Stimulated activated CD4-positive, alpha-beta T cell treated with anti-CD3 and anti-CD28 coated beads, Interleukin-12 subunit alpha, Interleukin-12 subunit beta, amount 100 ng/mL, for 24 hours (primary cell): ENCODE results near the gene OPCML.

Experiments used
- DNase-seq, 2 experiments: peaks; one replicate each; pipeline ENCODE4 v3.0.0-alpha.2; 2020; ENCODE audit warnings: low read depth in 2 of 2

The OPCML gene

DNA sequence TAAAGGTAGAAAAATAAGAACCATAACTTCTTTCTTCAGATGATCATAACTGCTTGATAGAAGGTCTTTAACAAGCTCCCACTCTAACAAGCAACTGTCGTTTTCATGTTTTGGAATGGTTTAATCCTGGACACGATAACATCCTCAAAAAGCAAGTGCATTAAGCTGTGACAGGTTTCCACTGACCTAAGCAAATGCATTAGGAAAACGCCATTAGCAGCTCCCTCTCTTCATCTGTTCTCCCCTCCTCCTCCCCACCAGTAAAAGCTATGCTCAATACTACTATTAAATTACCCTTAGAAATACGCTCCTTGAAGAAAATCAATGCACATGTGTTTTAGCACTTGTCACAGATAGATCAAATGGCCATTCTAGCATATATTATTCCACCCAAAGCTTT, 729.4 kb downstream of the OPCML start:
- DNase-seq: no peak

DNA sequence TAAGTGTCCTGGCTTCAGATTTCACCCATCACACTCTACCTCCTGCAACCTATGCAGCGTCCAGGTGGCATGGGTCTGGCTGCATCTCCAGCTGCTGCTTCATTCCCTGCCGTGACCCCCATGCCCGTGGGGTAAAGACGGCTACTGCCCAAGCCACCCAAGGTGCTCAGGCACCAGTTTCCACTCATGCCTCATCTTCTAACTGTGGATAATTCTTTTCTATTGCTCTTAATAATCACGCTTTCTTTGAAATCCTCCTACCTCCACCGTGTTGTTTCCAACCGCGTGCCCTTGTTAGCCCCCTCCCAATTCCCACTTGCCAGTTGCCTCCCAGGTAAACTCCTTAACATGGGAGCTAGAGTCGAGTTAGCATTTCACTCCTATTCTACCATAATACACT, 738.5 kb downstream of the OPCML start:
- DNase-seq: no peak

GRCh38 chr11:132792341-132793140, 739.8 kb downstream of the OPCML start:
- no peak for DNase-seq

GRCh38 chr11:132790971-132791370, 741.3 kb downstream of the OPCML start:
- DNase-seq: no peak

- DNase-seq: no peak
Observed at GRCh38 chr11:132790466-132790865, 741.8 kb downstream of the OPCML start.

- DNase-seq: no peak
Observed at GRCh38 chr11:132788816-132789325, 743.4 kb downstream of the OPCML start.

GRCh38 chr11:132785878-132786277, 746.4 kb downstream of the OPCML start:
- no peak for DNase-seq

- DNase-seq: no peak
Observed at GRCh38 chr11:132784441-132784840, 747.9 kb downstream of the OPCML start.

GRCh38 chr11:132782102-132782501, 750.2 kb downstream of the OPCML start:
- DNase-seq: no peak

GRCh38 chr11:132780046-132780445, 752.3 kb downstream of the OPCML start:
- no peak for DNase-seq

- no peak for DNase-seq
Observed at GRCh38 chr11:132779497-132779896, 752.8 kb downstream of the OPCML start.

DNA sequence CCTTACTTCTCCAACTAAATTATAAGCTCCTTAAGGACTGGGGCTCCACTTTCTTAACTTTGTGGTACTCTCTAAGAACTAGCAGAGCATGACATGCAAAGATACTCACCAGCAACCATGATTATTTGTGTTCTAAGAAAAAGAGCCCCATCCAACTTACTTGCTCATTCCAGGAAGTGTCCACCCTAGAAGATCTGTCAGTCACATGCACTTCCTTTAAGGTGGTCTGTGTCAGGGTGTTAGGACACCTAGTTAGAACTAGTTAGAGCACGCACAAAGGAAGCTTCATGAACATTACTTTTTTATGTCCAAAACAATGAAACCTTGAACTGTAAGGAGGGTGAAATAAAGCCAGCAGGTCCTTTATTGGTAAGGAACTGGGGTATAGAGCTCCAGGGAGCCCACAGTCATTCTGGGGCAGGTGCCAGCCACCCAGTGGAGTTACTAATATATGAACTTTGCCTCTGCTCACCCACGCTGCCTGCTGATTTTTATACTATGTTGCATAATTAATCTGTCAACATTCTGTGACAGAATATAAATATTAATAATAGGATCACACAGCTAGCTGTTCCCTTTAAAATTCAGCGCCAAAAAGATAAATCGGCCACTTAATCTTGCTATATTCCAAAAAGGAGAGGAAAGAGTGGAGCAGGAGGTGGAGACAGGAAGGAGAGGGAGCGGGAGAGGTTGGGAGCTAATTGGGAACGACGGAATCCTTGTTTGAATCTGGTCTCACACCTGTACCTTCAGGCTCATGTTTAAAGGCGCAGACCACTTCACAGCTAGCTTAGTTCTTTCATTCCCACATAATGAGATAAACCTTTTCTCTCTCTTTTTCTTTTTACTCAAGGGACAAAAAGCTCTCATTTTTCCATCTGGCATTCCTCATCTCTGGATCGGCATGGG, 755.0 kb downstream of the OPCML start:
- no peak for DNase-seq

- no peak for DNase-seq
Observed at GRCh38 chr11:132773751-132774150, 758.5 kb downstream of the OPCML start.

DNA sequence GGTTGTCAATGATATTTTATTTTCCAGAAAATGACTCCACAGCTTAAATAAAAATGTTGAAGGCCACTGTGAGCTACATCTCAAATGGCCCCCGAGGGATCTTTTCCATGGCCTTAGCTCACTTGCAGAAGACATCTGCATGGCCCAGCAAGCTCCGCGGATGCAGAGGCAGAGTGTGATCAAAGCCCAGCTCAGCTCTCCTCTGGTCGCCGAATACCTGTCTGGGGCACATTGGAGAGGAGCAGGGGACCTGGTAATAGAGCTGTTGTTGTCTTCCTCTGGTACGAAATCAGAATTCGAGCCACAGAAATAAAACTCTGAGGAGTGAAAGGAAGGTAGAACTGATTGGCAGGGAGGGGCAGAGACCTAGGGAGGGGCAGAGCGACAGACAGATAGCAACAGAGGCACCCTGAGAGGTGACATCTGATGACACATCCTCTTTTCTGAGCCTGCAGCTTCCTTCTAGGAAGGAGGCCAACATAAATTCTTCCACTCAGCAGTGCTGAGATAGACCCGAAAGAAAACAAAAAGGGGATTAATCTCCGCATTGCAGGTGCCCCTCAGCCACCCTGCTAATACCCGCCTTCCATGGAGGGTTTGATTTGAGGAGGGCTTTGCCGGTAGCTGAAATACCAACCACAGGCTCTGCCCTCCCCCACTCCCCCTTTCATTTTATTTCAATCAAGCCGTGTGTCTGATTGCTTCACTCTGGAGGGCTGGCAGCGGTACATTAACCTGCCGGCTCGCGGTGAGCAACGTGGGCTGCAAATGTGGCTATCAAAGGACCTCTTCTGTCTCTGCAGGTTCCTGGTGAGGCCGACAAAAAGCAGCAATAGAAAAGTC, 759.4 kb downstream of the OPCML start:
- no peak for DNase-seq

DNA sequence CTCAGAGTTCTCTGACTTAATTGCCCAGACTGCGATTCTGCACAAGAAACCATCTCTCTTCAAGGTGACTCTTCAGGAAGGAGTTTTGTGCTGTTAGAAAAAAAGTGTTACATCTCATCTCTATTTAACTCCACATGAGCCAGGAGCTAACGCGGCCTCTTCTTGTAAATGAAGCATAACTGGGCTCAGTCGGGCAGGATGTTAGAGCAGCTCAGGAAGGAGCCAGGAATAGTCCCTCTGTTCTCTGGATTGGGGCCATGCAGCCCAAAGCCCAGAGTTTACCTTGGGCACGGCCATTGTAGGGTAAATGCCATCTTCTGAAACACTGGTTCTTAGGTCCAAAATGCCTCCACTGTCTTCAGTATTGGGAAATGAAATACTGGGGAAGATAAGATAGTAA, 760.6 kb downstream of the OPCML start:
- no peak for DNase-seq

DNA sequence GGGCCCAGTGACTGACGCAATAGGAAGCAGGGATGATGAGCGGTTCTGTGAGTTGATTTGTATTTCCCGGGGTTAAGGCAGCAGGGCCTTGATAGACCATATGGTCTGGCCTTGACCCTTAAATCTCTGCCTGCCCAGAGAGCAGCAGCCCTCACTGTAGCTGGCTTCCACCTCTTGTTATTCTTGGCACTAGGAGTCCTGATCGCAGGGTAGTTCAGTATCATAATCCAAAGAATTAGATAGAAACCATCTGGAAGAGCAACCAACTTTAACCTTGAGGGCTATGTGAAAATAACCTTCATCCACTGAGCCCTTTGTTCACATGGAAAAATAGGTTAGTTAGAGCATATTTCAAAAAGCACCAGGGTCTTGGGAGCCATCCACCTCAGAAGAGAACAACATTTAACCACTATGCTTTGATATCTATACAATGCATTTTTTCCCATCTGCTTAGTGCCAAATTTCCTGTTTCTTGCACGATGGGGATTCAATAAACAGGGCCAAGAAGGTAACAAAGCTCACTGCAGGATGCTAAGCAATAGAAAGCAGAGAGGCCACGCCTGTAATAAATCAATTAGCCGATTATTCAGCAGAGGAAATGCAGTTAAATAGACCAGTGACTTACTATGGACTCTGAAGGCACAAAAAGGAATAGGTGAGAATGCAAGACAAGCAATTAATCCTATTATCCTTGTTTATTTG, 761.3 kb downstream of the OPCML start:
- DNase-seq: no peak

DNA sequence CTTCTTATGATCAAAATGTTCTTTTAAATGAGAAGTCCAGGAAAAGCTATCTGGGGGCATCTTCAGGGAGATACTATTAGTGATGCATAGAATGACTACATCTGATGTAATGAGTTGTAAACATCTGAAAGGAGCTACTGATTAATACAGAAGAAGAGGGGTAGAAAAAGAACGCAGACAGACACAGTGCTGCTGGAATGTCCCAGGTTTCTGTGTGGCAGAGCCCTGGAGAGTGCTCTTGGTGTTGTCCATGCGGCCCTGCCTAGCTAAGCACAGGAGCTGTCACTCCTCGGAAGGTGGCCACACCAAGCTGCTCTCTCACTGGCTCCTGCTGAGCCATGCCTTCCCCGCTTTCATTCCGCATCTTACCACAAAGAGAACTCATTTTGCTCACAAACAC, 768.8 kb downstream of the OPCML start:
- DNase-seq: no peak

GRCh38 chr11:132755934-132756333, 776.4 kb downstream of the OPCML start:
- no peak for DNase-seq

DNA sequence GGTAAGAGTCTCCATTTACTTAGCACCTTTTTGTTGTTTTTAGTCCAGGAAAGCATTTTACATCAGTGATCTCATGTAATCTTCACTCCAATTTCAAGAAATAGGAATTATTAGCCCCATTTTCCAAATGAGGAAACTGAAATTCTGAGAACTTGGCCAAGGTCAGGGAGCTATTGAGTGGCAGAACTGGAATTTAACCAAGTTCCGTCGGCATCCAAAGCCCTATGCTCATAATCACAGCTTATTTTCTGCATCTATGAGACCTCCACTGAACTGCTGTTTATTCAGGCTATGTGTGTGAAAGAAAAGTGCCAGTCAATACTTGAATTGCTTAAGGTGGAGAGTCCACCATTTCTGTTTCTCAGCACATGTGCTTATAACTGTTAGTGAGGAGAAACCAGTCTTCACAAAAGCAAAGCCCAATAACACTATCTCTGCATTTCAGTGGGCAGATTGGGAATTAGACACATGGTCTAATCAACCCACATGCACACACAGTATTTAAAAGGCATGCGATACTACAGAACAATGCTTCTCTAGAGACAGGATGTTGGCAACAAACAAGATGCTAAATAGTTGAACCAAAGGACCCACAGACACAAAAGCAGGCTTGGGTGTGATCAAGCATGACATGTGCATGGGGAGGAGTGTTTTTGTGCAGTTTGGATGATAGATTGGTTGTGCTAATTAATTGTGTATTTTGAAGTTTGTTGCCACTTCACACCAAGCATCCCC, 780.6 kb downstream of the OPCML start:
- no peak for DNase-seq

DNA sequence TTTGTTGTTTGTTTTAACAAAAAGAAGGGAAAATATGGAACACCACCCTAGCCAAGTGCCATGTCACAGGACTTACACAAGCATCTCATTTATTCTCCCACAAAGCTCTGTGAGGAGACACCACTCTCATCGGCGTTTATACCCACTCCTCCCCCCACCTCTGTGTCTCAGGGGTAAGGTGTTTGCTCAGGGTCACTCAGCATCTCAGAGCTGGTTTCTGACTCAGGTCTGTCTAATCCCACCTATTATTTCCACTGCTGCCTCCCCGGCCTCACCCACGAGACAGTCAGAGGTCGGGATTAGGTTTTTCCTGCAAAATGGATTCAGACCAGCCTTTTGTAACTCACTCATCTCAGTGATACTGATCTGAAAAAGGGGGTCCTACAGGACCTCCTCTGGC, 786.0 kb downstream of the OPCML start:
- DNase-seq: no peak
